GM12878 (cell line): ENCODE data around the gene UAP1L1. TPM values are rescaled to one million over a fixed set of nuclear protein-coding genes. Genes with fewer than 3 reads are reported as not detected.

Experiments
- DPF2 ChIP-seq: fragments of 450-650 bp; IDR thresholded peaks from 2 replicates; pipeline ENCODE4 v1.6.1; 2017; ENCODE audit warnings: mild to moderate bottlenecking
- GATAD2B ChIP-seq: fragments of 450-650 bp; conservative IDR thresholded peaks from 2 replicates; pipeline ENCODE4 v1.6.1; 2017; ENCODE audit warnings: low read depth, mild to moderate bottlenecking, moderate library complexity
- JUND ChIP-seq: IDR thresholded peaks from 2 replicates; pipeline ENCODE4 v1.6.1; 2012; ENCODE audit warnings: low read depth, mild to moderate bottlenecking, low read length, improper control_type of control experiment, moderate library complexity
- KDM1A ChIP-seq: fragments of 200-600 bp; sonication (generic); IDR thresholded peaks from 2 replicates; pipeline ENCODE4 v1.6.1; 2016; ENCODE audit warnings: borderline replicate concordance
- MYC ChIP-seq: IDR thresholded peaks from 2 replicates; pipeline ENCODE4 v1.6.1; 2011; ENCODE audit warnings: mild to moderate bottlenecking, low read length, moderate library complexity, inconsistent platforms; ENCODE audit not compliant: insufficient read depth, insufficient replicate concordance, insufficient read length, severe bottlenecking
- NFYB ChIP-seq: IDR thresholded peaks from 2 replicates; pipeline ENCODE4 v1.6.1; 2011; ENCODE audit warnings: low read depth, mild to moderate bottlenecking, low read length, improper control_type of control experiment, moderate library complexity; ENCODE audit not compliant: insufficient read depth
- NR2F1 ChIP-seq: fragments of 450-650 bp; conservative IDR thresholded peaks from 2 replicates; pipeline ENCODE4 v1.6.1; 2017; ENCODE audit warnings: mild to moderate bottlenecking
- NRF1 ChIP-seq: conservative IDR thresholded peaks from 2 replicates; pipeline ENCODE4 v1.6.1; 2011; ENCODE audit warnings: mild to moderate bottlenecking, low read depth, low read length, improper control_type of control experiment
- PAX8 ChIP-seq: fragments of 450-650 bp; IDR thresholded peaks from 2 replicates; pipeline ENCODE4 v1.6.1; 2017; ENCODE audit warnings: mild to moderate bottlenecking, moderate library complexity
- PML ChIP-seq: IDR thresholded peaks from 2 replicates; pipeline ENCODE4 v1.6.1; 2012; ENCODE audit warnings: low read length, inconsistent platforms
- SP1 ChIP-seq: IDR thresholded peaks from one replicate; pipeline ENCODE4 v1.6.1; 2011; ENCODE audit warnings: low read depth, low read length
- SRF ChIP-seq, 2 experiments: IDR thresholded peaks; 2 replicates each; pipeline ENCODE4 v1.6.1; 2011; ENCODE audit warnings: low read depth in 2 of 2, low read length in 2 of 2, mild to moderate bottlenecking in 1 of 2, moderate library complexity in 1 of 2
- STAT1 ChIP-seq: fragments of 450-650 bp; conservative IDR thresholded peaks from 2 replicates; pipeline ENCODE4 v1.6.1; 2014; ENCODE audit warnings: antibody characterized with exemption, mild to moderate bottlenecking
- ZBTB4 ChIP-seq: fragments of 450-650 bp; formaldehyde crosslinking; IDR thresholded peaks from 2 replicates; pipeline ENCODE4 v1.4.0; 2022; ENCODE audit warnings: mild to moderate bottlenecking, moderate library complexity
- ZNF622 ChIP-seq: fragments of 450-650 bp; IDR thresholded peaks from 2 replicates; pipeline ENCODE4 v1.6.1; 2017; ENCODE audit warnings: mild to moderate bottlenecking, inconsistent platforms
- polyA plus RNA-seq, 11 experiments: library from polyadenylated mRNA; depleted of rRNA in 4 of 11; unstranded in 6 of 11; stranded (reverse) in 5 of 11; fragments of >200 nt; fragmentation: Nextera tagmentation in 4 of 11; fragmentation: Illumina TruSeq in 1 of 11; extraction: Ambion mirVana in 4 of 11; extraction: Trizol in 1 of 11; gene quantifications; 1 replicate in 1 of 11; 2 replicates in 10 of 11; pipeline versions ENCODE4 v1.2.1 to v1.2.3, GENCODE V29; 2011 to 2016; ENCODE audit warnings: inconsistent platforms in 2 of 11, missing spikeins in 2 of 11, low read depth in 1 of 11
- total RNA-seq, 4 experiments: library from RNA; depleted of rRNA in 3 of 4; stranded (reverse); fragments of >200 nt in 3 of 4; fragmentation: Illumina TruSeq in 1 of 4; extraction: Trizol in 1 of 4; gene quantifications; 2 replicates each; pipeline versions ENCODE4 v1.2.1 to v1.2.3, GENCODE V29; 2013 to 2021
- TF ChIP-seq, protein P1 (sequence below), 3 experiments: IDR thresholded peaks in 2 of 3; conservative IDR thresholded peaks in 1 of 3; 2 replicates each; pipeline ENCODE4 v1.5.1; 2011; ENCODE audit warnings: low read depth in 3 of 3, low read length in 3 of 3, mild to moderate bottlenecking in 3 of 3, control low read depth in 2 of 3, moderate library complexity in 2 of 3, inconsistent platforms in 1 of 3, mixed read lengths in 1 of 3; ENCODE audit not compliant: control insufficient read depth in 2 of 3, insufficient read depth in 1 of 3; ENCODE audit errors: extremely low read depth in 1 of 3
- TF ChIP-seq, protein P2 (sequence below): IDR thresholded peaks from 2 replicates; pipeline ENCODE4 v1.6.1; 2011; ENCODE audit warnings: mild to moderate bottlenecking, low read depth, low read length, moderate library complexity; ENCODE audit not compliant: insufficient replicate concordance
- TF ChIP-seq, protein P3 (sequence below): IDR thresholded peaks from 2 replicates; pipeline ENCODE4 v1.6.1; 2011; ENCODE audit warnings: low read depth, mild to moderate bottlenecking, low read length, moderate library complexity, borderline replicate concordance; ENCODE audit errors: extremely low read depth

The UAP1L1 gene
- total and polyA plus RNA-seq, 10 of the 15 experiments (the other 5 are each of a cell fraction or from before 2014, with no cell fraction given) = 0.29 to 15.7 (median 5.8) TPM

- TF ChIP-seq, protein P1, sequence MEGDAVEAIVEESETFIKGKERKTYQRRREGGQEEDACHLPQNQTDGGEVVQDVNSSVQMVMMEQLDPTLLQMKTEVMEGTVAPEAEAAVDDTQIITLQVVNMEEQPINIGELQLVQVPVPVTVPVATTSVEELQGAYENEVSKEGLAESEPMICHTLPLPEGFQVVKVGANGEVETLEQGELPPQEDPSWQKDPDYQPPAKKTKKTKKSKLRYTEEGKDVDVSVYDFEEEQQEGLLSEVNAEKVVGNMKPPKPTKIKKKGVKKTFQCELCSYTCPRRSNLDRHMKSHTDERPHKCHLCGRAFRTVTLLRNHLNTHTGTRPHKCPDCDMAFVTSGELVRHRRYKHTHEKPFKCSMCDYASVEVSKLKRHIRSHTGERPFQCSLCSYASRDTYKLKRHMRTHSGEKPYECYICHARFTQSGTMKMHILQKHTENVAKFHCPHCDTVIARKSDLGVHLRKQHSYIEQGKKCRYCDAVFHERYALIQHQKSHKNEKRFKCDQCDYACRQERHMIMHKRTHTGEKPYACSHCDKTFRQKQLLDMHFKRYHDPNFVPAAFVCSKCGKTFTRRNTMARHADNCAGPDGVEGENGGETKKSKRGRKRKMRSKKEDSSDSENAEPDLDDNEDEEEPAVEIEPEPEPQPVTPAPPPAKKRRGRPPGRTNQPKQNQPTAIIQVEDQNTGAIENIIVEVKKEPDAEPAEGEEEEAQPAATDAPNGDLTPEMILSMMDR (IDR thresholded peaks at IDR 0.05 in 2 of 3, conservative IDR thresholded peaks at IDR 0.05 in 1 of 3; ENCODE audit: control insufficient read depth in 2 of 3, extremely low read depth in 1 of 3, insufficient read depth in 1 of 3, low read depth in 3 of 3, low read length in 3 of 3) = peak in 1 of 3 experiments; percentile 23; a peak in 1 of 6 replicates
- no peak for TF ChIP-seq KDM1A
- no peak for TF ChIP-seq JUND
- peak; percentile 47 for TF ChIP-seq SP1
- TF ChIP-seq SRF (IDR thresholded peaks at IDR 0.05; ENCODE audit: low read depth in 2 of 2, low read length in 2 of 2) = no peak
- peak; percentile 87 for TF ChIP-seq GATAD2B
- 0 out of 2 replicates have a peak, but pooled peaks have one; percentile 23 for TF ChIP-seq NFYB
- no peak for TF ChIP-seq ZNF622
- TF ChIP-seq PML = no peak
- TF ChIP-seq PAX8 = no peak
- TF ChIP-seq, protein P2, sequence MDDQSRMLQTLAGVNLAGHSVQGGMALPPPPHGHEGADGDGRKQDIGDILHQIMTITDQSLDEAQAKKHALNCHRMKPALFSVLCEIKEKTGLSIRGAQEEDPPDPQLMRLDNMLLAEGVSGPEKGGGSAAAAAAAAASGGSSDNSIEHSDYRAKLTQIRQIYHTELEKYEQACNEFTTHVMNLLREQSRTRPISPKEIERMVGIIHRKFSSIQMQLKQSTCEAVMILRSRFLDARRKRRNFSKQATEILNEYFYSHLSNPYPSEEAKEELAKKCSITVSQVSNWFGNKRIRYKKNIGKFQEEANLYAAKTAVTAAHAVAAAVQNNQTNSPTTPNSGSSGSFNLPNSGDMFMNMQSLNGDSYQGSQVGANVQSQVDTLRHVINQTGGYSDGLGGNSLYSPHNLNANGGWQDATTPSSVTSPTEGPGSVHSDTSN = peak; percentile 83
- peak; percentile 99 for TF ChIP-seq NRF1
- TF ChIP-seq STAT1 = 0 out of 2 replicates have a peak, but pooled peaks have one; percentile 73
- 0 out of 2 replicates have a peak, but pooled peaks have one; percentile 17 for TF ChIP-seq NR2F1
- no peak for TF ChIP-seq ZBTB4 (CRISPR knock-in tag)
- TF ChIP-seq, protein P3, sequence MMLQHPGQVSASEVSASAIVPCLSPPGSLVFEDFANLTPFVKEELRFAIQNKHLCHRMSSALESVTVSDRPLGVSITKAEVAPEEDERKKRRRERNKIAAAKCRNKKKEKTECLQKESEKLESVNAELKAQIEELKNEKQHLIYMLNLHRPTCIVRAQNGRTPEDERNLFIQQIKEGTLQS = peak; percentile 39; the same call in 1 of the 2 replicates
- TF ChIP-seq MYC = peak; percentile 15
- peak; percentile 67; the same call in 1 of the 2 replicates for TF ChIP-seq DPF2
Observed at GRCh38 chr9:137086531-137087408, 9.5 kb downstream of the UAP1L1 start, which contains the start of gene MAN1B1 (continued).
